Right lobe of liver (tissue), 4 donors: Measurements from ENCODE around the gene DYSF.

Experiments used
- POLR2A ChIP-seq: fragments of 450-650 bp; IDR thresholded peaks from one replicate; pipeline ENCODE4 v1.6.1; 2017; ENCODE audit warnings: antibody characterized with exemption, mild to moderate bottlenecking
- TF ChIP-seq, protein P1 (sequence below), 4 donors: fragments of 200-600 bp in 3 of 4; fragments of 450-650 bp in 1 of 4; IDR thresholded peaks; one replicate each; pipeline versions ENCODE4 v1.5.1 to v1.8.0; 2016 to 2022; ENCODE audit warnings: antibody characterized with exemption in 4 of 4, mild to moderate bottlenecking in 2 of 4
- donor health status: DM: no; HTN: no; CAD: no.
- donor health status: DM: no; HTN: no; CAD: no.
- donor health status: DM: no; HTN: yes; CAD: no.

DNA sequence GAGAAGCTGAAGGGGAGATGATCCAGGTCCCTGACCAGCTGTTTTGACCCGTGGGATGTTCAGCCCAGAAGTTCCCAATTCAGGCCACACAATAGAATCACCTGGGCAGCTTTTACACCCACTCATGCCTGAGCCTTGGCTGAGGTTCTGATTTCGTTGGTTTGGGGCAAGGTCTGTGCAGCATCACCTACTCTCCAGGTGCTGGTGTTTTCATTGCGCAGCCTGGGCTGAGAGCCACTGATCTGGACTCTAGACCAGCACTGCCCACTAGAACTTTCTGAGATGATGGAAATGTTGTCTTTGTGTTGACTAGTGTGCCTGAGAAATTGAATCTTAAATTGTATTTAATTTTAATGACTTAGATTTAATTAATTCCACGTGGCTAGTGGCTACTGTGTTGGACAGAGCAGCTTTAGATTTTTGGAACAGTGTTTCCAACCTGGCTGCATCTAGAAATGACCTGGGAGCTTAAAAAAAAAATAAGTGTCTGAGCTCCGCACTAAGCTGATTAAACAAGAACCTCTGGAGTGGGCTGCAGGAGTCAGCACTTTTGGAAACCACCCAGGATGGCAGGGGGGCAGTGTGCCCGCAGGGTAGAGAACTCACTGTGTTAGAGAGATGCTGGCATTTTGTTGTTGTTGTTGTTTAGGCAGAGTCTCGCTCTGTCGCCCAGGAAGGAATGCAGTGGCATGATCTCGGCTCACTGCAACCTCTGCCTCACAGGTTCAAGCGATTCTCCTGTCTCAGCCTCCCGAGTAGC, 33.7 kb downstream of the DYSF start:
- TF ChIP-seq, protein P1, sequence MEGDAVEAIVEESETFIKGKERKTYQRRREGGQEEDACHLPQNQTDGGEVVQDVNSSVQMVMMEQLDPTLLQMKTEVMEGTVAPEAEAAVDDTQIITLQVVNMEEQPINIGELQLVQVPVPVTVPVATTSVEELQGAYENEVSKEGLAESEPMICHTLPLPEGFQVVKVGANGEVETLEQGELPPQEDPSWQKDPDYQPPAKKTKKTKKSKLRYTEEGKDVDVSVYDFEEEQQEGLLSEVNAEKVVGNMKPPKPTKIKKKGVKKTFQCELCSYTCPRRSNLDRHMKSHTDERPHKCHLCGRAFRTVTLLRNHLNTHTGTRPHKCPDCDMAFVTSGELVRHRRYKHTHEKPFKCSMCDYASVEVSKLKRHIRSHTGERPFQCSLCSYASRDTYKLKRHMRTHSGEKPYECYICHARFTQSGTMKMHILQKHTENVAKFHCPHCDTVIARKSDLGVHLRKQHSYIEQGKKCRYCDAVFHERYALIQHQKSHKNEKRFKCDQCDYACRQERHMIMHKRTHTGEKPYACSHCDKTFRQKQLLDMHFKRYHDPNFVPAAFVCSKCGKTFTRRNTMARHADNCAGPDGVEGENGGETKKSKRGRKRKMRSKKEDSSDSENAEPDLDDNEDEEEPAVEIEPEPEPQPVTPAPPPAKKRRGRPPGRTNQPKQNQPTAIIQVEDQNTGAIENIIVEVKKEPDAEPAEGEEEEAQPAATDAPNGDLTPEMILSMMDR (IDR thresholded peaks at IDR 0.05): no peak
- TF ChIP-seq POLR2A: no peak
